Mesenteric fat pad (tissue), 1 donor: ENCODE measurements around the gene GATA5. TPM values are rescaled to one million over a fixed set of nuclear protein-coding genes. Genes with fewer than 3 reads are reported as not detected.

ENCODE experiments used
- DNase-seq: peaks from one replicate; pipeline ENCODE4 v3.0.0-alpha.2; 2020; ENCODE audit warnings: low spot score
- total RNA-seq: library from RNA; stranded (reverse); fragmentation: NEBNext Ultra II Directional; extraction: Animal tissue kit (Norgen Biotek cat#: 25700); gene quantifications from one replicate; pipeline ENCODE4 v1.2.1, GENCODE V29; 2021
- donor health status: DM: yes; HTN: yes; CAD: no.

Gene GATA5
- total RNA-seq, 1 donor from 2014 or later, result 0.19 TPM

- DNase-seq, result no peak
These were observed 56.9 kb downstream of the GATA5 start for GRCh38 chr20:62418709-62419487.

- no peak for DNase-seq
These were observed 57.6 kb downstream of the GATA5 start for GRCh38 chr20:62417981-62418708.

- no peak for DNase-seq
These were observed 58.9 kb downstream of the GATA5 start for GRCh38 chr20:62416651-62417637.

GRCh38 chr20:62415354-62416111, 60.3 kb downstream of the GATA5 start:
- no peak for DNase-seq

- no peak for DNase-seq
These were observed 61.8 kb downstream of the GATA5 start for GRCh38 chr20:62413896-62414481.

Other genes starting within 250 kb of the GATA5 start
- gene OSBPL2, start 237.5 kb downstream of the GATA5 start, total RNA-seq, result 38.1 TPM
- gene ADRM1, start 173.0 kb downstream of the GATA5 start, total RNA-seq, result 87.1 TPM
- 126 TPM for gene LAMA5, start 108.7 kb downstream of the GATA5 start, total RNA-seq
- 856 TPM for gene RPS21, start 88.9 kb downstream of the GATA5 start, total RNA-seq
- gene CABLES2, start 68.7 kb downstream of the GATA5 start, total RNA-seq, result 2.3 TPM
- not detected for gene RBBP8NL, start 48.5 kb downstream of the GATA5 start, total RNA-seq
- 44.4 TPM for gene SLCO4A1, start 166.5 kb upstream of the GATA5 start, total RNA-seq
- gene NTSR1, start 232.8 kb upstream of the GATA5 start, total RNA-seq, result not detected